ENCODE measurements around the gene CFAP47.
"Not testable (repeated sequence)": the region's sequence is repeated elsewhere in the genome, so short reads cannot be mapped to it uniquely, and the experiment has no call there.

CFAP47 gene

GRCh38 chrX:35919536-35920309, at the start of gene CFAP47:
Gene CFAP47 (plus strand): TSS chrX:35919734. CDS start chrX:35919800, 66 bp downstream.
- Mint-ChIP-seq H3K36me3 (ENCODE audit: low read depth) (no peaks in the 10 kb centered on the region), H3K4me1 (ENCODE audit: low read depth) (no peaks in the 10 kb centered on the region), H3K27me3 (peaks cover 5% of the 10 kb centered on the region), H3K9me3 (no peaks in the 10 kb centered on the region), H3K27ac (no peak within 1 kb of the TSS), H3K4me3 (no peak within 1 kb of the TSS)
- intact Hi-C loops (cut with micrococcal nuclease), result no loop called here

DNA sequence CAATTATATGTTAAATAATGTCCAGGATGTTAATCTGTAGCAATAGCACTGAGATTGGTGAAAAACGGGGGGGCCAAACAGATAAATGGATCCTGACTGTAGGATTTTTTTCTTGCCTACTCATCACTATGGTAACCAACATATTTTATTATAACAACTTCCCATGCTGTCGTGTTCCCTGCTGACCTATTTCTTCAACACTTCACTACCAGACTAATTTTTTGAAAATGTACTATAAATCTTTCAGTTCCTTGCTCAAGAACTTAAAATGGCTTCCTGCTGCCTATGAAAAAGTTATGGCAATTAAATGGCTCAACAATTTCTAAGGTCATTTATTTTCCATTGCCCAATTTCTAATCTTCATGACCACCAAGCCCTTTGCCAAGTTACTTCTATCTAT, 38.9 kb upstream of the CFAP47 start:
- no peaks in the 10 kb centered on the region for H3K36me3 Mint-ChIP-seq (ENCODE audit: low read depth)
- no peaks in the 10 kb centered on the region for H3K9me3 Mint-ChIP-seq
- intact Hi-C loops (cut with micrococcal nuclease), result no loop called here
- H3K27me3 Mint-ChIP-seq, result no peaks in the 10 kb centered on the region
- no peaks in the 10 kb centered on the region for H3K4me1 Mint-ChIP-seq (ENCODE audit: low read depth)
- no peak overlapping the region for H3K27ac Mint-ChIP-seq
- H3K4me3 Mint-ChIP-seq, result no peak overlapping the region

DNA sequence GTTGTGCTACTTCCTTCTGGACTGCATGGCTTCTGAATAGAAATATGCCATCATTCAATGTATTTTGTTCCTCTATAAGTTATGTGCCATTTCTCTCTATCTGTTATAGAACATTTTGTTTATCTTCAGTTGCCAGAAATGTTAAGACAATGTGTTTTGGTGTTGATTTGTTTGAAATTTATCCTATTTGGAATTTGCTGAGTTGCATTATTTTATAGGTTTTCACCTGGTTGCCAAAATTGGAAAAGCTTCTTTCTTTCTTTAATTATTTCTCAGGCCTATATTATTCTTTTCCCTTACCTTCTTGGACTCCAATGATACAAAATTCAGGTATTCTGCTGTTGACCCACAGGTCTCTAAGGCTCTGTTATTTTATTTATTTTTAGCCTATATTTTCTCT, 33.4 kb upstream of the CFAP47 start:
- intact Hi-C loops (cut with micrococcal nuclease), result no loop called here
- H3K9me3 Mint-ChIP-seq, result no peaks in the 10 kb centered on the region
- no peak overlapping the region for H3K27ac Mint-ChIP-seq
- no peaks in the 10 kb centered on the region for H3K36me3 Mint-ChIP-seq (ENCODE audit: low read depth)
- H3K27me3 Mint-ChIP-seq, result no peaks in the 10 kb centered on the region
- no peaks in the 10 kb centered on the region for H3K4me1 Mint-ChIP-seq (ENCODE audit: low read depth)
- H3K4me3 Mint-ChIP-seq, result no peak overlapping the region

- no peaks in the 10 kb centered on the region for H3K36me3 Mint-ChIP-seq (ENCODE audit: low read depth)
These were observed 28.8 kb upstream of the CFAP47 start for GRCh38 chrX:35890699-35891098.

GRCh38 chrX:35986816-35987215, 67.3 kb downstream of the CFAP47 start:
- H3K36me3 Mint-ChIP-seq (ENCODE audit: low read depth); H3K27ac Mint-ChIP-seq; intact Hi-C loops (cut with micrococcal nuclease); H3K27me3 Mint-ChIP-seq; H3K4me3 Mint-ChIP-seq; H3K4me1 Mint-ChIP-seq (ENCODE audit: low read depth): not testable (repeated sequence)
- peaks cover 12% of the 10 kb centered on the region for H3K9me3 Mint-ChIP-seq

More at GRCh38 chrX:35890699-35891098, 28.8 kb upstream of the CFAP47 start:
- Mint-ChIP-seq H3K27ac (no peak overlapping the region), H3K9me3 (no peaks in the 10 kb centered on the region), H3K27me3 (no peaks in the 10 kb centered on the region), H3K4me3 (no peak overlapping the region), H3K4me1 (ENCODE audit: low read depth) (no peaks in the 10 kb centered on the region)
- intact Hi-C loops (cut with micrococcal nuclease), result no loop called here

DNA sequence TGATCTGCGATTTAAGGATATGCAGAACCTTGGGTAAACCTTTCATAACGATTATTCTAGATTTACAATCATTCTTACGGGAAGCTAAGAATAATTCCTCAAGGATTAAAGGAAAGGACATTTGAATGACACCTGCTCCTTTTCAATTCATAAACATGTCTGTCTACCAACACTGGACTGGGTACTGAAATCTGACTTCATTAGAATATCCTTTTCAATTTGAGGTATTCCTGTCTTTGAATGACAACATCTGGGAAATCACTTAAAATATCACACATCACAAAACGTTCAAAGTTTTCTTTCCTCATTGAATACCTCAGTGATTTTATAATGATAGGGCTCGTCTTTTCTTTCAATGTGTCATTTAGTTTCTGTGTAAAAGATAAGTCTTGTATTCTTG, 87.7 kb downstream of the CFAP47 start:
- H3K27ac Mint-ChIP-seq, result no peak overlapping the region
- no peaks in the 10 kb centered on the region for H3K4me1 Mint-ChIP-seq (ENCODE audit: low read depth)
- no peaks in the 10 kb centered on the region for H3K36me3 Mint-ChIP-seq (ENCODE audit: low read depth)
- no peaks in the 10 kb centered on the region for H3K9me3 Mint-ChIP-seq
- no peaks in the 10 kb centered on the region for H3K27me3 Mint-ChIP-seq
- H3K4me3 Mint-ChIP-seq, result no peak overlapping the region
- intact Hi-C loops (cut with micrococcal nuclease), result no loop called here

GRCh38 chrX:36019125-36019524, 99.6 kb downstream of the CFAP47 start:
- Mint-ChIP-seq H3K27ac (no peak overlapping the region), H3K4me1 (ENCODE audit: low read depth) (no peaks in the 10 kb centered on the region), H3K4me3 (no peak overlapping the region), H3K36me3 (ENCODE audit: low read depth) (no peaks in the 10 kb centered on the region), H3K9me3 (no peaks in the 10 kb centered on the region), H3K27me3 (no peaks in the 10 kb centered on the region)
- intact Hi-C loops (cut with micrococcal nuclease), result no loop called here

GRCh38 chrX:36035550-36035949, 116.0 kb downstream of the CFAP47 start:
- no peaks in the 10 kb centered on the region for H3K27me3 Mint-ChIP-seq
- no peak overlapping the region for H3K27ac Mint-ChIP-seq
- intact Hi-C loops (cut with micrococcal nuclease), result no loop called here
- H3K4me3 Mint-ChIP-seq, result no peak overlapping the region
- no peaks in the 10 kb centered on the region for H3K4me1 Mint-ChIP-seq (ENCODE audit: low read depth)
- H3K9me3 Mint-ChIP-seq, result no peaks in the 10 kb centered on the region
- no peaks in the 10 kb centered on the region for H3K36me3 Mint-ChIP-seq (ENCODE audit: low read depth)

DNA sequence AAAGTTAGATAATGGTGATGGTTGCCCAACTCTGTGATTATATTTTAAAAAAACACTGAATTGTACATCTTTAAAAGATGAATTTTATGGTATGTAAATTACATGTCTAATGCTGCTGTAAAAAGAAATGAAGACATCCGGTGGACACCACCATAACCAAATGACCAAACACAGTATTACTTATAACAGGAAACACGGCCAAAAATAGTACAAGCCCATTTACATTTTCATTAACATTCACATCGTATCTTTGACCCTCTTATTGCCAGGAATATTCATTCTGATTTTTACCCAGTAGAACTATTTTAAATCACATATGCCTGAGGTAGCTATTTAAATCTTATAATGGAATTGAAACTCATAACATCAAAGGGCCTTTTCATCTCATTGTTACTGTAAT, 143.2 kb downstream of the CFAP47 start:
- no peaks in the 10 kb centered on the region for H3K36me3 Mint-ChIP-seq (ENCODE audit: low read depth)
- no peaks in the 10 kb centered on the region for H3K4me1 Mint-ChIP-seq (ENCODE audit: low read depth)
- no peak overlapping the region for H3K4me3 Mint-ChIP-seq

GRCh38 chrX:36071061-36071460, 151.5 kb downstream of the CFAP47 start:
- Mint-ChIP-seq H3K27ac (no peak overlapping the region), H3K36me3 (ENCODE audit: low read depth) (no peaks in the 10 kb centered on the region), H3K4me3 (no peak overlapping the region), H3K9me3 (no peaks in the 10 kb centered on the region), H3K4me1 (ENCODE audit: low read depth) (no peaks in the 10 kb centered on the region), H3K27me3 (no peaks in the 10 kb centered on the region)
- intact Hi-C loops (cut with micrococcal nuclease), result no loop called here

More for the DNA sequence above, 143.2 kb downstream of the CFAP47 start:
- Mint-ChIP-seq H3K27ac (no peak overlapping the region), H3K9me3 (no peaks in the 10 kb centered on the region), H3K27me3 (no peaks in the 10 kb centered on the region)
- intact Hi-C loops (cut with micrococcal nuclease), result no loop called here

- H3K4me1 Mint-ChIP-seq (ENCODE audit: low read depth); H3K27me3 Mint-ChIP-seq; intact Hi-C loops (cut with micrococcal nuclease); H3K4me3 Mint-ChIP-seq; H3K9me3 Mint-ChIP-seq; H3K27ac Mint-ChIP-seq; H3K36me3 Mint-ChIP-seq (ENCODE audit: low read depth): not testable (repeated sequence)
These were observed 155.5 kb downstream of the CFAP47 start for GRCh38 chrX:36075009-36075408.

- intact Hi-C loops (cut with micrococcal nuclease), result no loop called here
- Mint-ChIP-seq H3K4me3 (no peak overlapping the region), H3K36me3 (ENCODE audit: low read depth) (no peaks in the 10 kb centered on the region), H3K4me1 (ENCODE audit: low read depth) (no peaks in the 10 kb centered on the region), H3K27ac (no peak overlapping the region), H3K9me3 (no peaks in the 10 kb centered on the region), H3K27me3 (no peaks in the 10 kb centered on the region)
These were observed 163.7 kb downstream of the CFAP47 start for GRCh38 chrX:36083256-36083655.

DNA sequence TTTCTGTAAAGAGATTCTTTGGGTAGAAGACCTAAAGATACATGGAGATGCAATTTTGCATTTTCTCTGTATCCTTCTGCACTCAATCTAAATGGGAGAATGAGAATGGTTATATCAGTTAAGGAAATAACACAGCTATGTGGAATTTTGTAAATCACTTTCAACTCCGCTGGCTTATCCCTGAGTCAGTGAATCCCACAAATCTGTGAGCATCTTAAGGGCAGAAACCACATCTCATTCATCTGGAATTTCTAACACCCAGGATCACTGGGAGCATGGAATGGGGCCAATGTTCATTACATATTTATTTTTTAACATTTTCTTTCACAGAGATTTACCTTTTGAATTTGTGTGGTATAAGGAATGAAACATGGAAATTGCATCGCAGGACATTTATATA, 167.8 kb downstream of the CFAP47 start:
- H3K4me3 Mint-ChIP-seq, result no peak overlapping the region
- H3K27me3 Mint-ChIP-seq, result no peaks in the 10 kb centered on the region
- no peaks in the 10 kb centered on the region for H3K9me3 Mint-ChIP-seq
- no peaks in the 10 kb centered on the region for H3K36me3 Mint-ChIP-seq (ENCODE audit: low read depth)
- no peak overlapping the region for H3K27ac Mint-ChIP-seq
- H3K4me1 Mint-ChIP-seq (ENCODE audit: low read depth), result no peaks in the 10 kb centered on the region
- intact Hi-C loops (cut with micrococcal nuclease), result no loop called here

GRCh38 chrX:36088939-36089338, 169.4 kb downstream of the CFAP47 start:
- H3K4me1 Mint-ChIP-seq (ENCODE audit: low read depth); intact Hi-C loops (cut with micrococcal nuclease); H3K4me3 Mint-ChIP-seq; H3K36me3 Mint-ChIP-seq (ENCODE audit: low read depth); H3K27ac Mint-ChIP-seq; H3K27me3 Mint-ChIP-seq; H3K9me3 Mint-ChIP-seq: not testable (repeated sequence)

DNA sequence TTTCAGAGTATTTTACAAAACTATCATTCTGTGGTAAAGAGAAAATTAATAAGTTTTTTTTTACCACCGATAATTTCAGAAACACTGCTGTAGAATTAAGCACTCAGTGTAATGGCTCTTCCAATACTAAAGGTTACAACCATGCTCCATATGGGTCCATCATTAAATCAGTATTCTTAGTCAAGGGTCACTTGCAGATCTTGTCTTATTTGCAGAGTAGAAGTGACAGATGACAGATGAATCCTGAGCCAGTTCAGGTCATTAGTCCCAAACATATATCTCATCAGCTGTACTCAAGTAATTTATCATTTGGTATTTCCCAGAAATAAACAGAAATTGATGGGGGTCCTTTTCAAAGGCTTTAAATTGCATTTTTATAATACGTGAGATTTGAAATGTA, 182.9 kb downstream of the CFAP47 start:
- H3K9me3 Mint-ChIP-seq, result no peaks in the 10 kb centered on the region
- intact Hi-C loops (cut with micrococcal nuclease), result no loop called here
- H3K4me3 Mint-ChIP-seq, result no peak overlapping the region
- no peaks in the 10 kb centered on the region for H3K27me3 Mint-ChIP-seq
- H3K27ac Mint-ChIP-seq, result no peak overlapping the region
- no peaks in the 10 kb centered on the region for H3K4me1 Mint-ChIP-seq (ENCODE audit: low read depth)
- no peaks in the 10 kb centered on the region for H3K36me3 Mint-ChIP-seq (ENCODE audit: low read depth)

Measured in dendritic cell treated with granulocyte-macrophage colony-stimulating factor and Interleukin-4, amounts not matched to agents 40 ng/mL and 50 ng/mL, for 4 days (primary cell).